Measurements from ENCODE around the gene TNFRSF17. TPM values are rescaled to one million over a fixed set of nuclear protein-coding genes. Genes with fewer than 3 reads are reported as not detected.

Gene TNFRSF17
- total and polyA plus RNA-seq, 2 of the 8 experiments (the other 6 are each of a cell fraction or from before 2014, with no cell fraction given), result not detected

GRCh38 chr16:11980136-11980844 is 15.3 kb downstream of the TNFRSF17 start:
- DNase-seq (ENCODE audit: low read depth in 1 of 2, low spot score in 2 of 2) (no peak), FAIRE-seq (no peak)
- POLR2A ChIA-PET (ENCODE audit: partially characterized antibody), result no interaction called here
- no peak for TF ChIP-seq ZNF274 (IDR thresholded peaks at IDR 0.05; ENCODE audit: borderline replicate concordance, extremely low read depth, low read length)
- TF ChIP-seq CREB1 (IDR thresholded peaks at IDR 0.05), result no peak
- TF ChIP-seq RXRA (IDR thresholded peaks at IDR 0.05; ENCODE audit: insufficient read depth, low read depth, low read length), result no peak
- no peak for TF ChIP-seq CEBPB (IDR thresholded peaks at IDR 0.05; ENCODE audit: low read depth, low read length)
- TF ChIP-seq SP1 (IDR thresholded peaks at IDR 0.05; ENCODE audit: low read depth, low read length), result no peak
- TF ChIP-seq SIX5 (IDR thresholded peaks at IDR 0.05; ENCODE audit: low read depth, low read length), result no peak
- no peak for TF ChIP-seq SIRT6 (IDR thresholded peaks at IDR 0.05; ENCODE audit: low read length)
- no peak for TF ChIP-seq GTF2F1 (IDR thresholded peaks at IDR 0.05; ENCODE audit: borderline replicate concordance, low read depth, low read length)
- H2BK20ac ChIP-seq (ENCODE audit: low read length), result no peak overlapping the region
- WGBS, 2 experiments (ENCODE audit: extremely low coverage in 1 of 2, insufficient coverage in 1 of 2, insufficient read length in 1 of 2, insufficient replicate concordance in 2 of 2, low coverage in 1 of 2, low lambda C conversion rate in 2 of 2, missing lambda C conversion rate in 1 of 2), result 89% methylated on average over 5 of the region's 5 CpGs; no CpG with 5 or more reads in 1 of the 2 experiments
- no peak overlapping the region for H3K14ac ChIP-seq (ENCODE audit: insufficient read length)
- peaks cover 11% of the 10 kb centered on the region for H3K23me2 ChIP-seq (ENCODE audit: low read depth, low read length)
- no peaks in the 10 kb centered on the region for H4K20me1 ChIP-seq (replicated peaks in 1 of 2; ENCODE audit: control insufficient read depth in 1 of 2, insufficient read depth in 2 of 2, low read length in 2 of 2)
- no peaks in the 10 kb centered on the region for H3K9me3 ChIP-seq (ENCODE audit: insufficient read depth in 2 of 2, low read depth in 1 of 2, low read length in 1 of 2)
- H2BK5ac ChIP-seq (ENCODE audit: low read depth, low read length), result no peak overlapping the region
- H3K18ac ChIP-seq (ENCODE audit: extremely low read depth, low read length), result no peak overlapping the region
- no peak overlapping the region for H3K27ac ChIP-seq (ENCODE audit: low read depth, low read length)
- no peak overlapping the region for H4K91ac ChIP-seq (replicated peaks; ENCODE audit: insufficient read length, low read length)
- no peak overlapping the region for H2BK120ac ChIP-seq (replicated peaks; ENCODE audit: low read depth, low read length)
- no peak overlapping the region for H2BK12ac ChIP-seq (ENCODE audit: low read depth, low read length)
- no peak overlapping the region for H3K56ac ChIP-seq (replicated peaks; ENCODE audit: insufficient read length, low read depth, low read length)
- no peaks in the 10 kb centered on the region for H3K36me3 ChIP-seq (ENCODE audit: control insufficient read depth in 2 of 4, insufficient read depth in 4 of 4, low read length in 3 of 4)
- H2AK5ac ChIP-seq (ENCODE audit: low read depth, low read length), result no peak overlapping the region
- no peak overlapping the region for H3K4me2 ChIP-seq (ENCODE audit: insufficient read depth in 1 of 2, low read depth in 2 of 2, low read length in 2 of 2)
- CTCF ChIA-PET (ENCODE audit: partially characterized antibody), result interaction anchor here (1.0 kb wide), 2 partner anchors 24 to 40 kb away, joined by 3 read pairs; no protein-coding TSS in a partner anchor
- no peak overlapping the region for H2AFZ ChIP-seq (ENCODE audit: low read length)
- H4K5ac ChIP-seq (ENCODE audit: insufficient read length, low read depth, low read length), result no peak overlapping the region
- no peaks in the 10 kb centered on the region for H3K79me2 ChIP-seq (ENCODE audit: control insufficient read depth in 1 of 2, insufficient read depth in 2 of 2, low read length in 2 of 2)
- H2BK15ac ChIP-seq (ENCODE audit: low read length), result no peak overlapping the region
- H3K4ac ChIP-seq (replicated peaks; ENCODE audit: insufficient read length, low read depth, low read length), result no peak overlapping the region
- H3K27me3 ChIP-seq (replicated peaks in 1 of 4; ENCODE audit: control insufficient read depth in 3 of 4, extremely low read depth in 1 of 4, insufficient read depth in 3 of 4, low read length in 3 of 4), result no peaks in the 10 kb centered on the region
- H4K8ac ChIP-seq (ENCODE audit: extremely low read depth, insufficient read depth, low read length), result no peak overlapping the region
- H3K4me1 ChIP-seq (replicated peaks in 1 of 4; ENCODE audit: control insufficient read depth in 3 of 4, insufficient read depth in 4 of 4, low read length in 3 of 4), result peaks cover 0 to 6% (median 2%) of the 10 kb centered on the region in 4 experiments; a peak in 3 of 7 replicates
- H3K23ac ChIP-seq (ENCODE audit: insufficient read length), result no peak overlapping the region
- no peak overlapping the region for H3K9ac ChIP-seq (replicated peaks in 1 of 4; ENCODE audit: extremely low read depth in 1 of 4, low read depth in 3 of 4, low read length in 3 of 4)
- H3K4me3 ChIP-seq (ENCODE audit: extremely low read depth in 1 of 4, insufficient read depth in 2 of 4, low read depth in 3 of 4, low read length in 4 of 4), result no peak overlapping the region
- H3K79me1 ChIP-seq (ENCODE audit: low read depth, low read length), result no peaks in the 10 kb centered on the region; the same call in 1 of the 2 replicates

Data from H1 (cell line).